ENCODE results near the gene MDFIC. TPM values are rescaled to one million over a fixed set of nuclear protein-coding genes. Genes with fewer than 3 reads are reported as not detected.
"Not testable (repeated sequence)": the region's sequence is repeated elsewhere in the genome, so short reads cannot be mapped to it uniquely, and the experiment has no call there.

Gene MDFIC
- total and polyA plus RNA-seq, 12 donors: 11.4 to 172 (median 53.4) TPM

DNA sequence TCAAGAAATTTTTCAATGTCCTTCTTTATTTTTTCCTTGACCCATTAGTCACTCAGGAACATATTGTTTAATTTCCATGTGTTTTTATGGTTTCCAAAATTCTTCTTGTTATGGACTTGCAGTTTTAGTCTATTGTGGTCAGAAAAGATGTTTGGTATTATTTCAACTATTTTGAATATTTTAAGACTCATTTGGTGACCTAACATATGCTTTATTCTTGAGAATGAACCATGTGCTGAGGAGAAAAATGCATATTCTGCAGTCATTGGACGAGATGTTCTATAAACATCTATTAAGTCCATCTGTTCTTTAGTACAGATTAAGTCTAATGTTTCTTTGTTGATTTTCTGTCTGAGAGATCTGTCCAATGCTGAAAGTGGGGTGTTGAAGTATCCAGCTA, 42.3 kb upstream of the MDFIC start:
- H3K27me3 ChIP-seq: no peaks in the 10 kb centered on the region
- intact Hi-C loops (cut with DNase I): no loop called here
- H3K36me3 ChIP-seq (replicated peaks in 1 of 2): no peaks in the 10 kb centered on the region
- no peak for DNase-seq
- H3K9me3 ChIP-seq (replicated peaks in 1 of 3): no peaks in the 10 kb centered on the region
- H3K4me3 ChIP-seq: no peak overlapping the region
- WGBS, 4 donors: 63 to 88% (median 75%) methylated on average over 1 of the region's 1 CpG
- TF ChIP-seq, protein P1, sequence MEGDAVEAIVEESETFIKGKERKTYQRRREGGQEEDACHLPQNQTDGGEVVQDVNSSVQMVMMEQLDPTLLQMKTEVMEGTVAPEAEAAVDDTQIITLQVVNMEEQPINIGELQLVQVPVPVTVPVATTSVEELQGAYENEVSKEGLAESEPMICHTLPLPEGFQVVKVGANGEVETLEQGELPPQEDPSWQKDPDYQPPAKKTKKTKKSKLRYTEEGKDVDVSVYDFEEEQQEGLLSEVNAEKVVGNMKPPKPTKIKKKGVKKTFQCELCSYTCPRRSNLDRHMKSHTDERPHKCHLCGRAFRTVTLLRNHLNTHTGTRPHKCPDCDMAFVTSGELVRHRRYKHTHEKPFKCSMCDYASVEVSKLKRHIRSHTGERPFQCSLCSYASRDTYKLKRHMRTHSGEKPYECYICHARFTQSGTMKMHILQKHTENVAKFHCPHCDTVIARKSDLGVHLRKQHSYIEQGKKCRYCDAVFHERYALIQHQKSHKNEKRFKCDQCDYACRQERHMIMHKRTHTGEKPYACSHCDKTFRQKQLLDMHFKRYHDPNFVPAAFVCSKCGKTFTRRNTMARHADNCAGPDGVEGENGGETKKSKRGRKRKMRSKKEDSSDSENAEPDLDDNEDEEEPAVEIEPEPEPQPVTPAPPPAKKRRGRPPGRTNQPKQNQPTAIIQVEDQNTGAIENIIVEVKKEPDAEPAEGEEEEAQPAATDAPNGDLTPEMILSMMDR (IDR thresholded peaks at IDR 0.05): no peak
- no peak for TF ChIP-seq POLR2A (IDR thresholded peaks at IDR 0.05)
- H3K4me1 ChIP-seq (replicated peaks in 1 of 2): no peaks in the 10 kb centered on the region
- H3K27ac ChIP-seq: no peak overlapping the region

DNA sequence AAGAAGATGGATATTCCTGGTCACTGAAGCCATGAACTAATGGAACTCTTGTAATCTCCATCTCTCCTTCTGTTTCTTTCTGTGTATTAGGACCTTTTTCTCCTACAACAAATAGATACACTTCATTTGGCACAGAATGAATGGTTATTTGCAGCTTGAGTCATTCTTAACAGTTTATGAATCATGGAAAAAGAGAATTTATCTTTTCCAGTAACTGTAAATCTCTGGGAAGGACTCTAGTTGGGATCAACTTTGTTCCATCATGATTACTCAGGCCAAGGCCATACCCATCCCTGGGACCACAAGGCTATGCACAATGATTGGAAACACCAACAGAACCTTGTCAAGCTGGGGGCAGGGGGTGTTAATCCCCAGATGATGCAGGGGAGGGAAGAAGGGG, 36.1 kb upstream of the MDFIC start:
- Histone ChIP-seq H3K36me3 (replicated peaks in 1 of 2) (no peaks in the 10 kb centered on the region), H3K4me1 (replicated peaks in 1 of 2) (no peaks in the 10 kb centered on the region), H3K27ac (no peak overlapping the region), H3K4me3 (no peak overlapping the region), H3K9me3 (replicated peaks in 1 of 3) (no peaks in the 10 kb centered on the region), H3K27me3 (no peaks in the 10 kb centered on the region)
- peak in 3 of 7 donors; percentile 7 to 45 (median 40) for DNase-seq
- TF ChIP-seq POLR2A (IDR thresholded peaks at IDR 0.05): no peak
- TF ChIP-seq, protein P1 (IDR thresholded peaks at IDR 0.05): no peak
- intact Hi-C loops (cut with DNase I): no loop called here

- no peak for DNase-seq
- H3K27ac ChIP-seq: no peak overlapping the region
- no peak overlapping the region for H3K4me3 ChIP-seq
- intact Hi-C loops (cut with DNase I): no loop called here
- no peaks in the 10 kb centered on the region for H3K4me1 ChIP-seq (replicated peaks in 1 of 2)
- no peaks in the 10 kb centered on the region for H3K27me3 ChIP-seq
- no peaks in the 10 kb centered on the region for H3K9me3 ChIP-seq (replicated peaks in 1 of 3)
- H3K36me3 ChIP-seq (replicated peaks in 1 of 2): no peaks in the 10 kb centered on the region
- WGBS, 4 donors: 77 to 88% (median 83%) methylated on average over 2 of the region's 2 CpGs
- no peak for TF ChIP-seq POLR2A (IDR thresholded peaks at IDR 0.05)
- TF ChIP-seq, protein P1 (IDR thresholded peaks at IDR 0.05): no peak
These were observed 35.7 kb upstream of the MDFIC start for GRCh38 chr7:114886241-114886640.

DNA sequence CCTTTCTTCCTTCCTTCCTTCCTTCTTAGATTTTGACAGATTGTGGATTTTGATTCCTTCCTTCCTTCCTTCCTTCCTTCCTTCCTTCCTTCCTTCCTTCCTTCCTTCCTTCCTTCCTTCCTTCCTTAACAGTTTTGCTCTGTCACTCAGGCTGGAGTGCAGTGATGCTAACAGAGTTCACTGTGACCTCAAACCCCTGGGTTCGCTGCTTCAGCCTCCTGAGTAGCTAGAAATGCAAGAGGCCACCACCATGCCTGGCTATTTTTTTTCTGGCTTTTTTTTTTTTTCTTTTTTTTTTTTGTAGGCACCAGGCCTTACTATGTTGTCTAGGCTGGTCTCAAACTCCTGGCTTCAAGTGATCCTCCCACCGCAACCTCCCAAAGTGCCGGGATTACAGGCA, 32.8 kb upstream of the MDFIC start:
- intact Hi-C loops (cut with DNase I); H3K27ac ChIP-seq; H3K9me3 ChIP-seq (replicated peaks in 1 of 3); H3K27me3 ChIP-seq; H3K4me3 ChIP-seq; H3K36me3 ChIP-seq (replicated peaks in 1 of 2); H3K4me1 ChIP-seq (replicated peaks in 1 of 2): not testable (repeated sequence)
- WGBS, 4 donors: 65 to 72% (median 69%) methylated on average over 3 of the region's 3 CpGs
- peak in 4 of 7 donors; percentile 5 to 21 (median 19) for DNase-seq

- WGBS, 4 donors: 59 to 76% (median 63%) methylated on average over 3 of the region's 3 CpGs
These were observed 32.1 kb upstream of the MDFIC start for GRCh38 chr7:114889646-114890285.

More at GRCh38 chr7:114889646-114890285, 32.1 kb upstream of the MDFIC start:
- Histone ChIP-seq H3K27me3 (no peaks in the 10 kb centered on the region), H3K9me3 (replicated peaks in 1 of 3) (no peaks in the 10 kb centered on the region), H3K27ac (no peak overlapping the region), H3K4me3 (no peak overlapping the region), H3K4me1 (replicated peaks in 1 of 2) (no peaks in the 10 kb centered on the region), H3K36me3 (replicated peaks in 1 of 2) (no peaks in the 10 kb centered on the region)
- intact Hi-C loops (cut with DNase I): no loop called here
- TF ChIP-seq POLR2A (IDR thresholded peaks at IDR 0.05): no peak
- TF ChIP-seq, protein P1 (IDR thresholded peaks at IDR 0.05): no peak
- DNase-seq: peak in 3 of 7 donors; percentile 8 to 26 (median 13)
